Activated CD4-positive, alpha-beta memory T cell treated with anti-CD3 and anti-CD28 coated beads for 36 hours (primary cell): ENCODE measurements around the gene KNSTRN. TPM values are rescaled to one million over a fixed set of nuclear protein-coding genes. Genes with fewer than 3 reads are reported as not detected.
A peak's percentile ranks its signal among the peaks of the same experiment; 100 is the strongest.

Experiments
- CTCF ChIA-PET: fragments of 350-600 bp; sonication (Branson Sonifier 250); formaldehyde crosslinking; loops from one replicate; lab custom pipeline; 2021; ENCODE audit warnings: antibody characterized with exemption, inconsistent platforms; lab: Charles Lee
- POLR2A ChIA-PET: fragments of 350-600 bp; sonication (Branson Sonifier 250); formaldehyde crosslinking; loops from one replicate; lab custom pipeline; 2021; ENCODE audit warnings: antibody characterized with exemption; lab: Charles Lee
- DNase-seq: peaks from one replicate; pipeline ENCODE4 v3.0.0-alpha.2; 2020
- H3K27ac Mint-ChIP-seq: one replicate; pipeline ENCODE4 v1.8.0; 2021; ENCODE audit warnings: mixed read lengths
- H3K27me3 Mint-ChIP-seq: one replicate; pipeline ENCODE4 v1.8.0; 2021; ENCODE audit warnings: mixed read lengths
- H3K36me3 Mint-ChIP-seq: one replicate; pipeline ENCODE4 v1.8.0; 2021; ENCODE audit warnings: mixed read lengths
- H3K4me1 Mint-ChIP-seq: one replicate; pipeline ENCODE4 v1.8.0; 2021; ENCODE audit warnings: low read depth, mixed read lengths
- H3K4me3 Mint-ChIP-seq: one replicate; pipeline ENCODE4 v1.8.0; 2021; ENCODE audit warnings: mild to moderate bottlenecking, mixed read lengths
- H3K9me3 Mint-ChIP-seq: one replicate; pipeline ENCODE4 v1.8.0; 2021; ENCODE audit warnings: mixed read lengths
- intact Hi-C: fragments of 100-400 bp; cut with micrococcal nuclease; formaldehyde crosslinking; loops from one replicate; pipeline ENCODE4 v1.15.1; 2023
- total RNA-seq, 2 experiments: library from RNA; stranded (reverse); gene quantifications; one replicate each; pipeline ENCODE4 v1.2.3, GENCODE V29; 2021

KNSTRN gene
- total RNA-seq, 2 experiments from 2014 or later, result 59.8 to 61.5 TPM

GRCh38 chr15:40421246-40422157, 39.0 kb downstream of the KNSTRN start:
- no peak overlapping the region for H3K4me3 Mint-ChIP-seq
- no peaks in the 10 kb centered on the region for H3K9me3 Mint-ChIP-seq
- intact Hi-C loops, result loop anchor here (1.0 to 5.0 kb wide), 3 partner anchors 53 to 139 kb away; partner anchors contain the start of gene ANKRD63
- peak; percentile 87 for DNase-seq
- H3K27ac Mint-ChIP-seq, result no peak overlapping the region
- no peaks in the 10 kb centered on the region for H3K4me1 Mint-ChIP-seq
- ChIA-PET POLR2A (interaction anchor here (1.1 kb wide), 1 partner anchor 113 kb away, joined by 3 read pairs; the partner anchor contains the start of gene PLCB2), CTCF (interaction anchor here (0.6 to 8.8 kb wide), 29 partner anchors 14 to 518 kb away, joined by 3 to 216 read pairs (median 5); partner anchors contain the start of genes CCDC9B, INAFM2, IVD and PLCB2)
- no peaks in the 10 kb centered on the region for H3K36me3 Mint-ChIP-seq
- no peaks in the 10 kb centered on the region for H3K27me3 Mint-ChIP-seq

- intact Hi-C loops, result loop anchor here (5.0 kb wide), 1 partner anchor 142 kb away; the partner anchor contains the start of gene ANKRD63
- no peaks in the 10 kb centered on the region for H3K9me3 Mint-ChIP-seq
- POLR2A ChIA-PET, result interaction anchor here (0.6 kb wide), 1 partner anchor 18 kb away, joined by 3 read pairs; no protein-coding TSS in a partner anchor
- H3K4me3 Mint-ChIP-seq, result no peak overlapping the region
- H3K36me3 Mint-ChIP-seq, result no peaks in the 10 kb centered on the region
- no peaks in the 10 kb centered on the region for H3K27me3 Mint-ChIP-seq
- H3K27ac Mint-ChIP-seq, result no peak overlapping the region
- DNase-seq, result no peak
- CTCF ChIA-PET, result interaction anchor here (1.2 to 8.8 kb wide), 4 partner anchors 56 to 106 kb away, joined by 3 to 216 read pairs (median 17); partner anchors contain the start of gene CCDC9B
- H3K4me1 Mint-ChIP-seq, result no peaks in the 10 kb centered on the region
Measured at GRCh38 chr15:40424483-40425115, 42.1 kb downstream of the KNSTRN start.

- H3K27ac Mint-ChIP-seq, result no peak overlapping the region
- H3K4me1 Mint-ChIP-seq, result no peaks in the 10 kb centered on the region
- H3K9me3 Mint-ChIP-seq, result no peaks in the 10 kb centered on the region
- DNase-seq, result no peak
- ChIA-PET POLR2A (interaction anchor here (0.9 kb wide), 1 partner anchor 12 kb away, joined by 3 read pairs; no protein-coding TSS in a partner anchor), CTCF (interaction anchor here (0.7 to 8.8 kb wide), 3 partner anchors 85 to 147 kb away, joined by 3 to 216 read pairs (median 3); partner anchors contain the start of gene CCDC9B)
- H3K36me3 Mint-ChIP-seq, result no peaks in the 10 kb centered on the region
- intact Hi-C loops, result no loop called here
- no peaks in the 10 kb centered on the region for H3K27me3 Mint-ChIP-seq
- H3K4me3 Mint-ChIP-seq, result no peak overlapping the region
Measured at GRCh38 chr15:40425681-40426080, 43.2 kb downstream of the KNSTRN start.

- Mint-ChIP-seq H3K27ac (no peak overlapping the region), H3K36me3 (no peaks in the 10 kb centered on the region), H3K9me3 (no peaks in the 10 kb centered on the region), H3K27me3 (no peaks in the 10 kb centered on the region), H3K4me1 (no peaks in the 10 kb centered on the region), H3K4me3 (no peak overlapping the region)
- intact Hi-C loops, result no loop called here
- DNase-seq, result no peak
- ChIA-PET POLR2A (no interaction called here), CTCF (interaction anchor here (8.8 kb wide), 1 partner anchor 86 kb away, joined by 216 read pairs; the partner anchor contains the start of gene CCDC9B)
Measured at GRCh38 chr15:40427188-40427587, 44.7 kb downstream of the KNSTRN start.

- H3K27ac Mint-ChIP-seq, result no peak overlapping the region
- POLR2A ChIA-PET, result no interaction called here
Measured at GRCh38 chr15:40428185-40428584, 45.7 kb downstream of the KNSTRN start.

GRCh38 chr15:40429068-40429710, 46.7 kb downstream of the KNSTRN start:
- POLR2A ChIA-PET, result no interaction called here
- Mint-ChIP-seq H3K4me3 (no peak overlapping the region), H3K27me3 (no peaks in the 10 kb centered on the region), H3K9me3 (no peaks in the 10 kb centered on the region), H3K4me1 (no peaks in the 10 kb centered on the region), H3K27ac (no peak overlapping the region), H3K36me3 (no peaks in the 10 kb centered on the region)
- CTCF ChIA-PET, result interaction anchor here (1.9 kb wide), 1 partner anchor 85 kb away, joined by 5 read pairs; no protein-coding TSS in a partner anchor
- intact Hi-C loops, result no loop called here
- DNase-seq, result no peak

More at GRCh38 chr15:40428185-40428584, 45.7 kb downstream of the KNSTRN start:
- CTCF ChIA-PET, result interaction anchor here (1.2 kb wide), 1 partner anchor 60 kb away, joined by 3 read pairs; no protein-coding TSS in a partner anchor
- Mint-ChIP-seq H3K4me3 (no peak overlapping the region), H3K9me3 (no peaks in the 10 kb centered on the region), H3K4me1 (no peaks in the 10 kb centered on the region), H3K27me3 (no peaks in the 10 kb centered on the region), H3K36me3 (no peaks in the 10 kb centered on the region)
- intact Hi-C loops, result no loop called here
- DNase-seq, result no peak

- no peak overlapping the region for H3K27ac Mint-ChIP-seq
- no peaks in the 10 kb centered on the region for H3K36me3 Mint-ChIP-seq
- no peak for DNase-seq
- no peaks in the 10 kb centered on the region for H3K27me3 Mint-ChIP-seq
- no peak overlapping the region for H3K4me3 Mint-ChIP-seq
- no peaks in the 10 kb centered on the region for H3K4me1 Mint-ChIP-seq
- CTCF ChIA-PET, result interaction anchor here (1.9 kb wide), 1 partner anchor 86 kb away, joined by 5 read pairs; no protein-coding TSS in a partner anchor
- POLR2A ChIA-PET, result no interaction called here
- no peaks in the 10 kb centered on the region for H3K9me3 Mint-ChIP-seq
- intact Hi-C loops, result no loop called here
Measured at GRCh38 chr15:40430271-40430805, 47.8 kb downstream of the KNSTRN start.

- ChIA-PET CTCF (interaction anchor here (0.6 to 1.3 kb wide), 5 partner anchors 13 to 156 kb away, joined by 3 to 4 read pairs (median 3); no protein-coding TSS in a partner anchor), POLR2A (no interaction called here)
- Mint-ChIP-seq H3K27me3 (peaks cover 28% of the 10 kb centered on the region), H3K27ac (no peak overlapping the region), H3K4me1 (peaks cover 27% of the 10 kb centered on the region), H3K9me3 (no peaks in the 10 kb centered on the region), H3K36me3 (no peaks in the 10 kb centered on the region), H3K4me3 (peak overlapping the region; percentile 17)
- intact Hi-C loops, result loop anchor here (5.0 kb wide), 1 partner anchor 68 kb away; no protein-coding TSS in a partner anchor
- no peak for DNase-seq
Measured at GRCh38 chr15:40435023-40435709, 52.6 kb downstream of the KNSTRN start.

GRCh38 chr15:40435710-40436089, 53.2 kb downstream of the KNSTRN start:
- H3K4me3 Mint-ChIP-seq, result peak overlapping the region; percentile 17

GRCh38 chr15:40436116-40436891, 53.8 kb downstream of the KNSTRN start:
- Mint-ChIP-seq H3K27ac (no peak overlapping the region), H3K4me3 (peak overlapping the region; percentile 50), H3K9me3 (no peaks in the 10 kb centered on the region), H3K36me3 (no peaks in the 10 kb centered on the region), H3K4me1 (peaks cover 28% of the 10 kb centered on the region), H3K27me3 (peaks cover 28% of the 10 kb centered on the region)
- POLR2A ChIA-PET, result no interaction called here
- no peak for DNase-seq
- intact Hi-C loops, result loop anchor here (5.0 kb wide), 1 partner anchor 69 kb away; no protein-coding TSS in a partner anchor
- CTCF ChIA-PET, result interaction anchor here (0.6 to 1.1 kb wide), 3 partner anchors 67 to 161 kb away, joined by 3 read pairs; no protein-coding TSS in a partner anchor

More at GRCh38 chr15:40435710-40436089, 53.2 kb downstream of the KNSTRN start:
- Mint-ChIP-seq H3K27me3 (peaks cover 28% of the 10 kb centered on the region), H3K36me3 (no peaks in the 10 kb centered on the region), H3K27ac (no peak overlapping the region), H3K4me1 (peaks cover 28% of the 10 kb centered on the region), H3K9me3 (no peaks in the 10 kb centered on the region)
- intact Hi-C loops, result loop anchor here (5.0 kb wide), 1 partner anchor 68 kb away; no protein-coding TSS in a partner anchor
- ChIA-PET CTCF (interaction anchor here (0.6 to 1.3 kb wide), 5 partner anchors 13 to 157 kb away, joined by 3 to 4 read pairs (median 3); no protein-coding TSS in a partner anchor), POLR2A (no interaction called here)
- DNase-seq, result no peak
